Neural progenitor cell (in vitro differentiated cells): ENCODE results near the gene PGP. TPM values are rescaled to one million over a fixed set of nuclear protein-coding genes. Genes with fewer than 3 reads are reported as not detected.

Source experiments
- DNase-seq: peaks from one replicate; pipeline ENCODE4 v3.0.0-alpha.2; 2016; ENCODE audit warnings: low spot score
- H2AFZ ChIP-seq: fragments of 200-600 bp; sonication (generic); replicated peaks from 2 replicates; pipeline ENCODE4 v1.6.1; 2016; ENCODE audit warnings: antibody characterized with exemption
- H3F3A ChIP-seq: fragments of 200-600 bp; sonication (generic); 2 replicates; pipeline ENCODE4 v1.6.1; 2016; ENCODE audit warnings: antibody characterized with exemption, low read depth
- H3K27ac ChIP-seq: fragments of 200-600 bp; sonication (generic); 2 replicates; pipeline ENCODE4 v1.5.1; 2016; ENCODE audit warnings: mild to moderate bottlenecking
- H3K27me3 ChIP-seq: fragments of 200-600 bp; sonication (generic); 2 replicates; pipeline ENCODE4 v1.6.1; 2016; ENCODE audit warnings: mild to moderate bottlenecking, moderate library complexity
- H3K36me3 ChIP-seq: fragments of 200-600 bp; sonication (generic); 2 replicates; pipeline ENCODE4 v1.5.1; 2016
- H3K4me1 ChIP-seq: fragments of 200-600 bp; sonication (generic); 2 replicates; pipeline ENCODE4 v1.6.1; 2016; ENCODE audit warnings: mixed run types
- H3K4me2 ChIP-seq: fragments of 200-600 bp; sonication (generic); 2 replicates; pipeline ENCODE4 v1.6.1; 2016
- H3K4me3 ChIP-seq: fragments of 200-600 bp; sonication (generic); 2 replicates; pipeline ENCODE4 v1.5.1; 2016
- H3K79me2 ChIP-seq: fragments of 200-600 bp; sonication (generic); 2 replicates; pipeline ENCODE4 v1.6.1; 2016; ENCODE audit warnings: low read depth
- H3K9ac ChIP-seq: fragments of 200-600 bp; sonication (generic); 2 replicates; pipeline ENCODE4 v1.6.1; 2016
- H3K9me3 ChIP-seq: fragments of 200-600 bp; sonication (generic); 2 replicates; pipeline ENCODE4 v1.5.1; 2016; ENCODE audit warnings: low read depth
- H4K20me1 ChIP-seq: fragments of 200-600 bp; sonication (generic); 2 replicates; pipeline ENCODE4 v1.6.1; 2016; ENCODE audit warnings: low read depth
- H3K27ac Mint-ChIP-seq: 3 replicates; pipeline ENCODE4 v1.8.0; 2021; ENCODE audit warnings: mixed read lengths
- H3K27me3 Mint-ChIP-seq: 2 replicates; pipeline ENCODE4 v1.8.0; 2022; ENCODE audit warnings: low read depth, mild to moderate bottlenecking, inconsistent platforms, moderate library complexity, mixed read lengths; ENCODE audit not compliant: insufficient read depth
- H3K36me3 Mint-ChIP-seq: 3 replicates; pipeline ENCODE4 v1.8.0; 2021; ENCODE audit warnings: mixed read lengths
- H3K4me1 Mint-ChIP-seq: 3 replicates; pipeline ENCODE4 v1.8.0; 2021; ENCODE audit warnings: mixed read lengths
- H3K4me3 Mint-ChIP-seq: 3 replicates; pipeline ENCODE4 v1.8.0; 2021; ENCODE audit warnings: mild to moderate bottlenecking, moderate library complexity, mixed read lengths
- H3K9me3 Mint-ChIP-seq: 3 replicates; pipeline ENCODE4 v1.8.0; 2020; ENCODE audit warnings: mixed read lengths
- EZH2 ChIP-seq: fragments of 200-600 bp; sonication (generic); IDR thresholded peaks from 2 replicates; pipeline ENCODE4 v1.6.1; 2017; ENCODE audit warnings: antibody characterized with exemption, mild to moderate bottlenecking, moderate library complexity
- EZH2phosphoT487 ChIP-seq: fragments of 200-600 bp; sonication (generic); IDR thresholded peaks from 2 replicates; pipeline ENCODE4 v1.6.1; 2017; ENCODE audit warnings: antibody characterized with exemption
- total RNA-seq: library from RNA; depleted of rRNA; stranded (reverse); fragments of >200 nt; gene quantifications from 2 replicates; pipeline ENCODE4 v1.2.3, GENCODE V29; 2015; ENCODE audit warnings: low replicate concordance
- TF ChIP-seq, protein P1 (sequence below): fragments of 200-600 bp; sonication (generic); IDR thresholded peaks from 2 replicates; pipeline ENCODE4 v1.5.1; 2017; ENCODE audit warnings: antibody characterized with exemption, mild to moderate bottlenecking

PGP gene
- total RNA-seq, 1 donor from 2014 or later = 13.3 TPM

DNA sequence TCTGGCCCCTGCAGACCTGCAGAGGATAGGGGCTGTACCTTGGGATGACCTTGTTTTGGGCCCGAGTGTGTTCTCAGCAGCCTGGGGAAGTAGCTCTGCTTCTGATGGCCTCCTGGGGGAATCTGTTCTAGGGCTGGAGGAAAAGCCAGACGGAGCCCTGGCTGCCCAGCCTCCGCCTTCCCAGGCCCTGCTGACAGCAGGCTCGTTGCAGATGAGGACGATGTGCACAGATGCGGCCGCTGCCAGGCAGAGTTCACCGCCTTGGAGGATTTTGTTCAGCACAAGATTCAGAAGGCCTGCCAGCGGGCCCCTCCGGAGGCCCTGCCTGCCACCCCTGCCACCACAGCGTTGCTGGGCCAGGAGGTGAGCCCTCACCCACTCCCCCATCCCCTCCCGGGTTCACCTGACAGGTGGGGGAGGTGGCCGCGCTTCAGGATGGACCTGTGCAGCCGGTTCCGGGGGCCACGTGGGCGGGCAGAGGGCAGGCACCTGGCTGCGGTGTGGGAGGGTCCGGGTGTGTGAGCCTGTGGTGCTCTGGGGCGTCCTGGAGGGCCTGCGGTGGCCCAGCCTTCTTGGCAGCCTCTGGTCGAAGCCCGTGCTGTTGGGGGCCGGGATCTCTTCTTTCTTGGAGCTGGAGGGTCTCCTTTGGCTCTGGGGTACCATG is 13.7 kb upstream of the PGP start:
- Mint-ChIP-seq H3K4me3 (no peak overlapping the region), H3K4me1 (peaks cover 9% of the 10 kb centered on the region), H3K27me3 (peaks cover 2% of the 10 kb centered on the region), H3K27ac (no peak overlapping the region), H3K36me3 (peaks cover 2% of the 10 kb centered on the region), H3K9me3 (no peaks in the 10 kb centered on the region)
- Histone ChIP-seq H3K27ac (no peak overlapping the region), H3K9ac (no peak overlapping the region), H3K4me1 (peaks cover 7% of the 10 kb centered on the region), H3K4me2 (no peak overlapping the region), H3K27me3 (no peaks in the 10 kb centered on the region), H3K36me3 (no peaks in the 10 kb centered on the region), H2AFZ (no peak overlapping the region), H3F3A (no peaks in the 10 kb centered on the region), H3K4me3 (no peak overlapping the region), H4K20me1 (peaks cover 34% of the 10 kb centered on the region), H3K79me2 (peaks cover 41% of the 10 kb centered on the region), H3K9me3 (no peaks in the 10 kb centered on the region)
- no peak for TF ChIP-seq EZH2phosphoT487
- DNase-seq = no peak

DNA sequence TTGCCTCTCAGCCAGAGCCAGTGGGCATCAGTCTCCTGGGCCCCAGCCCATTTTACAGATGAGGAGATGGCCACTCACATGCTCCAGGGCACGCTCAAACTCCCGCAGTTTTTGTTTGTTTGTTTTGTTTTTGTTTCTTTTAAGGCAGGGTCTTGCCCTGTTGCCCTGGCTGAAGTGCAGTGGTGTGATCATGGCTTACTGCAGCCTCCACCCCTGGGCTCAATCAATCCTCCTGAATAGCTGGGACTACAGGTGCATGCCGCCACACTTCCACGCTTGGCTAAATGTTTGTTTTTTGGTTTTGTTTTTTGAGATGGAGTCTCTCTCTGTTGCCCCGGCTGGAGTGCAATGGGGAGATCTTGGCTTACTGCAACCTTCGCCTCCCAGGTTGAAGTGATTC is 12.3 kb upstream of the PGP start:
- peaks cover 3% of the 10 kb centered on the region for H3F3A ChIP-seq
- Mint-ChIP-seq H3K9me3 (no peaks in the 10 kb centered on the region), H3K27me3 (peaks cover 2% of the 10 kb centered on the region), H3K4me3 (no peak overlapping the region), H3K27ac (no peak overlapping the region), H3K36me3 (peaks cover 2% of the 10 kb centered on the region), H3K4me1 (peaks cover 9% of the 10 kb centered on the region)
- peaks cover 41% of the 10 kb centered on the region for H3K79me2 ChIP-seq
- TF ChIP-seq, protein P1, sequence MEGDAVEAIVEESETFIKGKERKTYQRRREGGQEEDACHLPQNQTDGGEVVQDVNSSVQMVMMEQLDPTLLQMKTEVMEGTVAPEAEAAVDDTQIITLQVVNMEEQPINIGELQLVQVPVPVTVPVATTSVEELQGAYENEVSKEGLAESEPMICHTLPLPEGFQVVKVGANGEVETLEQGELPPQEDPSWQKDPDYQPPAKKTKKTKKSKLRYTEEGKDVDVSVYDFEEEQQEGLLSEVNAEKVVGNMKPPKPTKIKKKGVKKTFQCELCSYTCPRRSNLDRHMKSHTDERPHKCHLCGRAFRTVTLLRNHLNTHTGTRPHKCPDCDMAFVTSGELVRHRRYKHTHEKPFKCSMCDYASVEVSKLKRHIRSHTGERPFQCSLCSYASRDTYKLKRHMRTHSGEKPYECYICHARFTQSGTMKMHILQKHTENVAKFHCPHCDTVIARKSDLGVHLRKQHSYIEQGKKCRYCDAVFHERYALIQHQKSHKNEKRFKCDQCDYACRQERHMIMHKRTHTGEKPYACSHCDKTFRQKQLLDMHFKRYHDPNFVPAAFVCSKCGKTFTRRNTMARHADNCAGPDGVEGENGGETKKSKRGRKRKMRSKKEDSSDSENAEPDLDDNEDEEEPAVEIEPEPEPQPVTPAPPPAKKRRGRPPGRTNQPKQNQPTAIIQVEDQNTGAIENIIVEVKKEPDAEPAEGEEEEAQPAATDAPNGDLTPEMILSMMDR = no peak
- TF ChIP-seq EZH2phosphoT487 (no peak), EZH2 (no peak)
- H3K9ac ChIP-seq = no peak overlapping the region
- peaks cover 7% of the 10 kb centered on the region for H3K4me1 ChIP-seq
- H3K4me3 ChIP-seq = no peak overlapping the region
- H4K20me1 ChIP-seq = peaks cover 34% of the 10 kb centered on the region
- H3K9me3 ChIP-seq = no peaks in the 10 kb centered on the region
- no peak overlapping the region for H3K4me2 ChIP-seq
- H3K36me3 ChIP-seq = no peaks in the 10 kb centered on the region
- H3K27ac ChIP-seq = no peak overlapping the region
- no peak overlapping the region for H2AFZ ChIP-seq
- no peaks in the 10 kb centered on the region for H3K27me3 ChIP-seq
- no peak for DNase-seq

DNA sequence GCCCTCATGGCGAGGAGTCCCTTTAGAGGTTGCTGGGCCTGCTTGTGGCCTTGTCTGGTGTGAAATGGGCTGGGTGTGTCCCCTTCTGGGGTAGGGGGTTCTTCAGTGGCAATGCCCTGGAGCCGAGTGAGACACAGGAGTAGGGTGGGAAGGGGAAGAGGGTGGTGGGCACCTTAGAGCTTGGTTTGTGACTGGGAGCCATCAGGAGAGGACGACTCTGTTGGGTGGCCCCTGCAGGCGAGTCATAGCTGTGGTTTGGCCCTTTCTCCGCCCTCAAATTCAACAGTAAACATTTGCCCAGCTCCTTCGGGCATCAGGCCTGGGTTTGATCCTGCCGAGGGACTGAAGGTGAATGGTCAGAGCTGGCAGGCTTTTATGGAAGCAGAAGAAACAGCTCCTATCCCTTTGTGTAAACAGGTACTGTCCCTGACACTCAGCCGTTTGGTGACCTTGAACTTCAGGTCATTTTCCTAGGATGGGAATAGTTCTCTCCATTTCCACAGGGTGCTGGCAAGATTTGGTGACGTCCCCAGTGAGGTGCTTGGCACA is 11.7 kb upstream of the PGP start:
- Histone ChIP-seq H3K9ac (no peak overlapping the region), H3K4me2 (no peak overlapping the region), H3K9me3 (no peaks in the 10 kb centered on the region), H3K27me3 (no peaks in the 10 kb centered on the region), H3F3A (peaks cover 3% of the 10 kb centered on the region), H3K79me2 (peaks cover 41% of the 10 kb centered on the region), H3K4me1 (peaks cover 7% of the 10 kb centered on the region), H3K36me3 (no peaks in the 10 kb centered on the region), H2AFZ (no peak overlapping the region), H3K4me3 (no peak overlapping the region), H3K27ac (no peak overlapping the region), H4K20me1 (peaks cover 34% of the 10 kb centered on the region)
- H3K27me3 Mint-ChIP-seq = peaks cover 2% of the 10 kb centered on the region
- TF ChIP-seq, protein P1 = no peak
- peak overlapping the region; percentile 70 for H3K4me3 Mint-ChIP-seq
- H3K4me1 Mint-ChIP-seq = peaks cover 9% of the 10 kb centered on the region
- H3K36me3 Mint-ChIP-seq = peaks cover 2% of the 10 kb centered on the region
- H3K9me3 Mint-ChIP-seq = no peaks in the 10 kb centered on the region
- H3K27ac Mint-ChIP-seq = peak overlapping the region; percentile 76
- DNase-seq = no peak

DNA sequence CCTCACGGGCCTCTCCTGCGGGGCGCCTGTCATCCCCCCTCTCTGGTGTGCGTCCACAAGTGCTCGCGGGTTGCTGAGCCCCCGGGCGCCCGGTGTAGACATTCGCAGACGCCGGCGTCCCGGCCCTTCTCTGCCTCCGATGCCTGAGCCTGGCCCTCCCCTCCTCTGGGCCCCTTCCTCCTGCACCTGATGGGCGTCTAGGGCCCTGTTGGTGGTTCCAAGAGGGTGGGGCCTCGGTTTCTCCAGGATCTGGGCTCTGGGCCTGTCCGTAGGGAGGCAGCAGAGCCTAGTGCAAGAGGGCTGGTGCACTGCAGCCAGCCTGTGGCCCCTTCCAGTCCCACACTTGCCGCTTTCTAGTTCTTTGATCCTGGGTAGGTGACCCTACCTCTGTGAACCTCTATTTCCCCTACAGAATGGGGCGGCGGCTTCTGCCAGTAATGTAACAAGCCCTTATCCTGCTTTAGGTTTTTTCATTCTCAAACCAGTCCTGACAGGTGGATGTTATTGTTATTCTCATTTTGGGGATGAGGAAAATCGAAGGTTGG is 9.4 kb upstream of the PGP start:
- H3F3A ChIP-seq = peaks cover 6% of the 10 kb centered on the region
- peaks cover 30% of the 10 kb centered on the region for H4K20me1 ChIP-seq
- Mint-ChIP-seq H3K9me3 (no peaks in the 10 kb centered on the region), H3K27me3 (peaks cover 5% of the 10 kb centered on the region), H3K36me3 (no peaks in the 10 kb centered on the region), H3K4me3 (peak overlapping the region; percentile 87), H3K27ac (no peak overlapping the region), H3K4me1 (peaks cover 12% of the 10 kb centered on the region)
- no peaks in the 10 kb centered on the region for H3K27me3 ChIP-seq
- H3K4me3 ChIP-seq = peak overlapping the region; percentile 89
- H3K27ac ChIP-seq = peak overlapping the region; percentile 58
- peak overlapping the region; percentile 92 for H3K4me2 ChIP-seq
- H3K9me3 ChIP-seq = no peaks in the 10 kb centered on the region
- H3K4me1 ChIP-seq = peaks cover 7% of the 10 kb centered on the region
- DNase-seq = peak; percentile 48
- no peaks in the 10 kb centered on the region for H3K36me3 ChIP-seq
- peak overlapping the region; percentile 52 for H2AFZ ChIP-seq
- peaks cover 41% of the 10 kb centered on the region for H3K79me2 ChIP-seq
- TF ChIP-seq EZH2phosphoT487 (no peak), EZH2 (no peak)
- TF ChIP-seq, protein P1 = no peak
- H3K9ac ChIP-seq = peak overlapping the region; percentile 94
